ENCODE measurements around the gene CACNG5. TPM values are rescaled to one million over a fixed set of nuclear protein-coding genes. Genes with fewer than 3 reads are reported as not detected.

Gene CACNG5
- total RNA-seq, 1 experiment from 2014 or later = not detected

DNA sequence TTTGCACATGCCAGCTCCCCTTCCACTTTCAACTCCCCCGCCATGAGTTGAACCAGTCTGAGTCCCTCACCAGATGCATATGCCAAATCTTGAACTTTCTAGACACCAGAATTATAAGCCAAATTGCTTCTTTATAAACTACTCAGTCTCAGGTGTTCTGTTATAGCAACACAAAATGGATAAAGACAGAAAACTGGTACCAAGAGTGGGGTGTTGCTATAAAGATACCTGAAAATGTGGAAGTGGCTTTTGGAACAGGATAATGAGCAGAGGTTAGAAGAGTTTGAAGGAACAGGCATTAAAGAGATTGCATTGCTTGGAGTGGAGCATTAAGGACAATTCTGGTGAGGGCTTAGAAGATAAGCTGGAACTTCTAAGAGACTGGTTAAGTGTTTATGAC is 17.2 kb upstream of the CACNG5 start:
- H3K4me1 Mint-ChIP-seq (ENCODE audit: low read depth, unreplicated experiment) = no peaks in the 10 kb centered on the region

DNA sequence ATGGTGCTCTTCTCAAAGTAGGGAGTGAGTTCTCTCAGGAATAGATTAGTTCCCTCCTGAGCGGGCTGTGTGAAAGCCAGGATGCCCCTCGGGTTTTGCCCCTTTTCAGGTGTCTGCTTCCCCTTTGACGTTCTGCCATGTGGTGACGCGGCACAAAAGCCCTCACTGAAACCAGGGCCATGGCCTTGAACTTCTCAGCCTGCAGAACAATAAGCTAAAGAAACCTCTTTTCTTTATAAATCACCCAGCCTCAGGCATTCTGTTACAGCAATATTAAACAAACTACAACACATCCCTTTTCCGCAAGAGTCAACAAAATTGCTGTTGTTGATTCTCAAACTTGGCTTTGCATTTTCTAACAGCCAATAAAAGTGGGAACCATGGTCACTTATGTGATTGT is 15.5 kb upstream of the CACNG5 start:
- intact Hi-C loops (cut with micrococcal nuclease; ENCODE audit: unreplicated experiment) = no loop called here
- CTCF ChIA-PET = no interaction called here

More for the DNA sequence above, 17.2 kb upstream of the CACNG5 start:
- Mint-ChIP-seq H3K36me3 (ENCODE audit: insufficient read depth, unreplicated experiment) (peaks cover 1% of the 10 kb centered on the region), H3K27me3 (ENCODE audit: unreplicated experiment) (peaks cover 51% of the 10 kb centered on the region), H3K4me3 (ENCODE audit: low read depth, unreplicated experiment) (no peak overlapping the region), H3K27ac (ENCODE audit: unreplicated experiment) (no peak overlapping the region), H3K9me3 (ENCODE audit: low read depth, unreplicated experiment) (peaks cover 5% of the 10 kb centered on the region)
- no TSS peak for BruUV-seq (replicated peaks)
- CTCF ChIA-PET = no interaction called here
- DNase-seq = no peak
- TF ChIP-seq, protein P1, sequence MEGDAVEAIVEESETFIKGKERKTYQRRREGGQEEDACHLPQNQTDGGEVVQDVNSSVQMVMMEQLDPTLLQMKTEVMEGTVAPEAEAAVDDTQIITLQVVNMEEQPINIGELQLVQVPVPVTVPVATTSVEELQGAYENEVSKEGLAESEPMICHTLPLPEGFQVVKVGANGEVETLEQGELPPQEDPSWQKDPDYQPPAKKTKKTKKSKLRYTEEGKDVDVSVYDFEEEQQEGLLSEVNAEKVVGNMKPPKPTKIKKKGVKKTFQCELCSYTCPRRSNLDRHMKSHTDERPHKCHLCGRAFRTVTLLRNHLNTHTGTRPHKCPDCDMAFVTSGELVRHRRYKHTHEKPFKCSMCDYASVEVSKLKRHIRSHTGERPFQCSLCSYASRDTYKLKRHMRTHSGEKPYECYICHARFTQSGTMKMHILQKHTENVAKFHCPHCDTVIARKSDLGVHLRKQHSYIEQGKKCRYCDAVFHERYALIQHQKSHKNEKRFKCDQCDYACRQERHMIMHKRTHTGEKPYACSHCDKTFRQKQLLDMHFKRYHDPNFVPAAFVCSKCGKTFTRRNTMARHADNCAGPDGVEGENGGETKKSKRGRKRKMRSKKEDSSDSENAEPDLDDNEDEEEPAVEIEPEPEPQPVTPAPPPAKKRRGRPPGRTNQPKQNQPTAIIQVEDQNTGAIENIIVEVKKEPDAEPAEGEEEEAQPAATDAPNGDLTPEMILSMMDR (IDR thresholded peaks at IDR 0.05; ENCODE audit: unreplicated experiment) = no peak
- intact Hi-C loops (cut with micrococcal nuclease; ENCODE audit: unreplicated experiment) = no loop called here

DNA sequence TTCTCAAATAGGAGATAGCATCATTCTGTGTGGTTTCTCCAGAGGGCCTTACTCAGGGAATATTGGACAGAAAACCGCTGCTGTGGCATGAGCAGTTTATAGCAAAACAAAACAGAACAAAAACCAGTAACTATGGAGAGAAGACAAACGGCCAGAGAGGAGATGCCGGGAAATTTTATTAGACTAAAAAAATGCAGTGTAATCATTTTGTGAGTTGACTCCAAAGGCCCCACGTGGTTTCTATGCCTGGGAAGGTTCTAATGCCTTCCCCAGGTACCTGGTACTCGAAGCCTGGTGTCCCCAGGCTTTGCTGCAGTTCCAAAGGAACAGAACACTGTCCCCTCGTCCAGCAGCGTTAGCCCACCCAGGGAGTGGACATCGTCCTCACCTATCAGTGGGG is 12.9 kb upstream of the CACNG5 start:
- intact Hi-C loops (cut with micrococcal nuclease; ENCODE audit: unreplicated experiment) = no loop called here
- CTCF ChIA-PET = no interaction called here
- H3K4me3 Mint-ChIP-seq (ENCODE audit: low read depth, unreplicated experiment) = no peak overlapping the region
- DNase-seq = no peak
- no peak overlapping the region for H3K27ac Mint-ChIP-seq (ENCODE audit: unreplicated experiment)
- no peaks in the 10 kb centered on the region for H3K4me1 Mint-ChIP-seq (ENCODE audit: low read depth, unreplicated experiment)
- BruUV-seq (replicated peaks) = no TSS peak
- TF ChIP-seq, protein P1 (IDR thresholded peaks at IDR 0.05; ENCODE audit: unreplicated experiment) = no peak
- H3K36me3 Mint-ChIP-seq (ENCODE audit: insufficient read depth, unreplicated experiment) = no peaks in the 10 kb centered on the region
- peaks cover 47% of the 10 kb centered on the region for H3K27me3 Mint-ChIP-seq (ENCODE audit: unreplicated experiment)
- H3K9me3 Mint-ChIP-seq (ENCODE audit: low read depth, unreplicated experiment) = peaks cover 5% of the 10 kb centered on the region

More for the DNA sequence above, 15.5 kb upstream of the CACNG5 start:
- BruUV-seq (replicated peaks) = no TSS peak
- H3K4me3 Mint-ChIP-seq (ENCODE audit: low read depth, unreplicated experiment) = no peak overlapping the region
- H3K9me3 Mint-ChIP-seq (ENCODE audit: low read depth, unreplicated experiment) = peaks cover 5% of the 10 kb centered on the region
- no peaks in the 10 kb centered on the region for H3K4me1 Mint-ChIP-seq (ENCODE audit: low read depth, unreplicated experiment)
- peaks cover 37% of the 10 kb centered on the region for H3K27me3 Mint-ChIP-seq (ENCODE audit: unreplicated experiment)
- no peaks in the 10 kb centered on the region for H3K36me3 Mint-ChIP-seq (ENCODE audit: insufficient read depth, unreplicated experiment)
- DNase-seq = no peak
- H3K27ac Mint-ChIP-seq (ENCODE audit: unreplicated experiment) = no peak overlapping the region
- TF ChIP-seq, protein P1 (IDR thresholded peaks at IDR 0.05; ENCODE audit: unreplicated experiment) = no peak

DNA sequence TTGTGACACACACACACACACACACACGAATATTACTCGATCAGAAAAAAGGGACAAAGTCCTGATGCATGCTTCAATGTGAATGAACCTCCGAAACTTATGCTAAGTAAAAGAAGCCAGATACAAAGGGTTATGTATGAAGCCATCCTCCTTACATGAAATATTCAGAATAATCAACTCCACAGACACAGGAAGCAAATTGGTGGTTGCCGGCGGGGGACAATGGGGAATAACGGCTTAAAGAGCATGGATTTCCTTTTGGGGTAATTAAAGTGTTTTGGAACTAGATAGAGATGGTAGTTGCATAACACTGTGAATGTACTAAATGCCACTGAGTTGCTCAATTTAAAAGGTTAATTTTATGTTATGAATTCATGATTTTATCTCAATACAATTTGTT is 8.1 kb upstream of the CACNG5 start:
- no peak overlapping the region for H3K27ac Mint-ChIP-seq (ENCODE audit: unreplicated experiment)
- intact Hi-C loops (cut with micrococcal nuclease; ENCODE audit: unreplicated experiment) = no loop called here
- TF ChIP-seq, protein P1 (IDR thresholded peaks at IDR 0.05; ENCODE audit: unreplicated experiment) = no peak
- CTCF ChIA-PET = no interaction called here
- no peak overlapping the region for H3K4me3 Mint-ChIP-seq (ENCODE audit: low read depth, unreplicated experiment)
- no peaks in the 10 kb centered on the region for H3K4me1 Mint-ChIP-seq (ENCODE audit: low read depth, unreplicated experiment)
- peaks cover 69% of the 10 kb centered on the region for H3K27me3 Mint-ChIP-seq (ENCODE audit: unreplicated experiment)
- no peaks in the 10 kb centered on the region for H3K9me3 Mint-ChIP-seq (ENCODE audit: low read depth, unreplicated experiment)
- no peak for DNase-seq
- H3K36me3 Mint-ChIP-seq (ENCODE audit: insufficient read depth, unreplicated experiment) = no peaks in the 10 kb centered on the region
- BruUV-seq (replicated peaks) = no TSS peak

Measured in Calu3 (cell line).